ENCODE data around the gene CST11.

- no peak for TF ChIP-seq NFYB (CRISPR knock-in tag; conservative IDR thresholded peaks at IDR 0.05; ENCODE audit: low read depth)
- no peak for TF ChIP-seq FOXP4 (CRISPR knock-in tag; IDR thresholded peaks at IDR 0.05)
- TF ChIP-seq CREB1 (CRISPR knock-in tag; IDR thresholded peaks at IDR 0.05): no peak
- no peak for TF ChIP-seq ESRRA (CRISPR knock-in tag; IDR thresholded peaks at IDR 0.05; ENCODE audit: borderline replicate concordance)
- no peak for TF ChIP-seq CTCF (IDR thresholded peaks at IDR 0.05)
- TF ChIP-seq ATF1 (CRISPR knock-in tag; IDR thresholded peaks at IDR 0.05): no peak
- no peak for TF ChIP-seq ZNF512 (CRISPR knock-in tag; IDR thresholded peaks at IDR 0.05; ENCODE audit: borderline replicate concordance)
- TF ChIP-seq USF2 (CRISPR knock-in tag; IDR thresholded peaks at IDR 0.05): no peak
Measured at GRCh38 chr20:23410916-23411695, 41.6 kb downstream of the CST11 start.
